A549 (cell line): Measurements from ENCODE around the gene SPINT1. TPM values are rescaled to one million over a fixed set of nuclear protein-coding genes. Genes with fewer than 3 reads are reported as not detected.

ENCODE experiments used
- ATAC-seq, 2 experiments: fragments of 200-7000 bp in 1 of 2; fragments of >200 bp in 1 of 2; cut with Nextera tagmentation in 1 of 2; cut with Tn5 transposase in 1 of 2; 3 replicates each; pipeline versions ENCODE4 v1.8.0 to v1.9.1; 2018 to 2020; ENCODE audit warnings: mild to moderate bottlenecking in 1 of 2, moderate library complexity in 1 of 2
- CTCF ChIA-PET: fragments of 300-600 bp; sonication (Branson Sonifier 250); formaldehyde crosslinking; extraction: SDS; loops from one replicate; lab custom pipeline; 2021; ENCODE audit warnings: antibody characterized with exemption, inconsistent platforms; lab: Yijun Ruan, JAX
- POLR2A ChIA-PET: fragments of 350-600 bp; formaldehyde crosslinking; extraction: SDS; loops from one replicate; lab custom pipeline; 2021; ENCODE audit warnings: antibody characterized with exemption, inconsistent platforms; lab: Yijun Ruan, JAX
- DNase-seq, 2 experiments: peaks; one replicate each; pipeline versions ENCODE4 v3.0.0 to v3.0.0-alpha.2; 2011 to 2016; ENCODE audit warnings: low read depth in 1 of 2, low spot score in 1 of 2
- FAIRE-seq: peaks from 2 replicates; lab custom pipeline; 2011; peaks lifted over from hg19 to GRCh38; lab: Jason Lieb, UNC
- H3K27ac ChIP-seq, 2 experiments: fragments of >200 bp; sonication (Bioruptor Twin); formaldehyde crosslinking; 3 replicates each; pipeline ENCODE4 v1.5.1; 2016 to 2017
- H3K4me1 ChIP-seq: fragments of >200 bp; sonication (Bioruptor Twin); formaldehyde crosslinking; 3 replicates; pipeline ENCODE4 v1.6.1; 2016
- H3K4me2 ChIP-seq: fragments of >200 bp; sonication (Bioruptor Twin); formaldehyde crosslinking; 3 replicates; pipeline ENCODE4 v1.6.1; 2016
- H3K4me3 ChIP-seq: fragments of >200 bp; sonication (Bioruptor Twin); formaldehyde crosslinking; 3 replicates; pipeline ENCODE4 v1.5.1; 2016
- H3K9me3 ChIP-seq: fragments of >200 bp; sonication (Bioruptor Twin); formaldehyde crosslinking; 3 replicates; pipeline ENCODE4 v1.6.1; 2016
- BCL3 ChIP-seq: fragments of >200 bp; sonication (Bioruptor Twin); formaldehyde crosslinking; IDR thresholded peaks from 3 replicates; pipeline ENCODE4 v1.6.1; 2016
- BHLHE40 ChIP-seq: IDR thresholded peaks from 2 replicates; pipeline ENCODE4 v1.6.1; 2012; ENCODE audit warnings: low read depth, low read length, inconsistent platforms
- CBX2 ChIP-seq: fragments of 200-600 bp; sonication (generic); IDR thresholded peaks from 2 replicates; pipeline ENCODE4 v1.6.1; 2016; ENCODE audit warnings: low read depth, mild to moderate bottlenecking, borderline replicate concordance
- ELK1 ChIP-seq: fragments of 150-350 bp; IDR thresholded peaks from 2 replicates; pipeline ENCODE4 v1.6.1; 2014; ENCODE audit warnings: low read depth, mild to moderate bottlenecking, low read length
- FOSB ChIP-seq: fragments of 250-450 bp; sonication (Bioruptor Pico); IDR thresholded peaks from 2 replicates; pipeline ENCODE4 v1.5.0; 2020; ENCODE audit warnings: mild to moderate bottlenecking, moderate library complexity
- HES2 ChIP-seq: fragments of >200 bp; sonication (Bioruptor Twin); formaldehyde crosslinking; IDR thresholded peaks from 2 replicates; pipeline ENCODE4 v1.6.1; 2016
- HEYL ChIP-seq: fragments of 250-450 bp; sonication (Bioruptor Pico); IDR thresholded peaks from 2 replicates; pipeline ENCODE4 v1.8.0; 2021; ENCODE audit warnings: mild to moderate bottlenecking, moderate library complexity
- HOXA7 ChIP-seq: fragments of 250-450 bp; sonication (Bioruptor Pico); IDR thresholded peaks from 2 replicates; pipeline ENCODE4 v1.5.0; 2020; ENCODE audit warnings: mild to moderate bottlenecking, moderate library complexity
- HOXB13 ChIP-seq: fragments of 250-450 bp; sonication (Bioruptor Pico); IDR thresholded peaks from 2 replicates; pipeline ENCODE4 v1.5.0; 2020; ENCODE audit warnings: low read depth, mild to moderate bottlenecking, moderate library complexity
- KDM5A ChIP-seq: fragments of 200-600 bp; sonication (generic); IDR thresholded peaks from 2 replicates; pipeline ENCODE4 v1.6.1; 2016; ENCODE audit warnings: antibody characterized with exemption, mild to moderate bottlenecking
- MAX ChIP-seq: IDR thresholded peaks from 2 replicates; pipeline ENCODE4 v1.6.1; 2012
- MAZ ChIP-seq: fragments of 150-350 bp; IDR thresholded peaks from 2 replicates; pipeline ENCODE4 v1.6.1; 2014; ENCODE audit warnings: antibody characterized with exemption, low read depth, low read length, borderline replicate concordance
- MYC ChIP-seq: IDR thresholded peaks from 2 replicates; pipeline ENCODE4 v1.6.1; 2012; ENCODE audit warnings: mild to moderate bottlenecking, inconsistent platforms, low read length, improper control_type of control experiment, borderline replicate concordance
- NPAS2 ChIP-seq: fragments of 250-450 bp; sonication (Bioruptor Pico); IDR thresholded peaks from 2 replicates; pipeline ENCODE4 v1.8.0; 2022; ENCODE audit warnings: mild to moderate bottlenecking, moderate library complexity, borderline replicate concordance
- REST ChIP-seq: fragments of 200-600 bp; sonication (generic); IDR thresholded peaks from 2 replicates; pipeline ENCODE4 v1.6.1; 2016; ENCODE audit warnings: antibody characterized with exemption, mild to moderate bottlenecking, moderate library complexity
- RFX5 ChIP-seq: fragments of 450-650 bp; IDR thresholded peaks from 2 replicates; pipeline ENCODE4 v1.7.1; 2014; ENCODE audit warnings: antibody characterized with exemption, mild to moderate bottlenecking, moderate library complexity
- RNF2 ChIP-seq: fragments of 200-600 bp; sonication (generic); IDR thresholded peaks from 2 replicates; pipeline ENCODE4 v1.6.1; 2016; ENCODE audit warnings: low read depth, mild to moderate bottlenecking, antibody characterized with exemption, moderate library complexity, borderline replicate concordance
- SREBF2 ChIP-seq: fragments of 450-650 bp; IDR thresholded peaks from 2 replicates; pipeline ENCODE4 v1.6.1; 2014; ENCODE audit warnings: mild to moderate bottlenecking, moderate library complexity
- TFCP2L1 ChIP-seq: fragments of 250-450 bp; sonication (Bioruptor Pico); IDR thresholded peaks from 2 replicates; pipeline ENCODE4 v1.5.0; 2021; ENCODE audit warnings: mild to moderate bottlenecking
- TP53 ChIP-seq: fragments of 250-450 bp; sonication (Bioruptor Pico); IDR thresholded peaks from 2 replicates; pipeline ENCODE4 v1.5.0; 2021; ENCODE audit warnings: mild to moderate bottlenecking, moderate library complexity
- ZNF302 ChIP-seq: fragments of 250-450 bp; sonication (Bioruptor Pico); IDR thresholded peaks from 2 replicates; pipeline ENCODE4 v1.9.0; 2021; ENCODE audit warnings: inconsistent platforms, mild to moderate bottlenecking, moderate library complexity
- WGBS: methylation state at CpG from one replicate; pipeline ENCODE4 v1.1.6; 2017; ENCODE audit errors: missing lambda C conversion rate; 5-methylcytosine and 5-hydroxymethylcytosine counted together
- polyA plus RNA-seq, 4 experiments: library from polyadenylated mRNA; depleted of rRNA in 3 of 4; stranded (reverse); fragments of >200 nt; fragmentation: RNase III in 1 of 4; extraction: RNeasy Plus Mini Kit Qiagen cat#74134 plus additional on column Dnase treatment in 1 of 4; gene quantifications; 2 replicates in 3 of 4; 3 replicates in 1 of 4; pipeline ENCODE4 v1.2.3, GENCODE V29; 2011 to 2017

SPINT1 gene
- polyA plus RNA-seq, 2 of the 4 experiments (the other 2 are of a cell fraction), result 0.79 to 0.80 TPM

- no peak for ATAC-seq
- Histone ChIP-seq H3K27ac (peak overlapping the region in 1 of 2 experiments; percentile 40; a peak in 2 of 6 replicates), H3K9me3 (no peaks in the 10 kb centered on the region), H3K4me2 (peak overlapping the region; percentile 35; the same call in 1 of the 3 replicates), H3K4me1 (peaks cover 17% of the 10 kb centered on the region)
- ChIA-PET CTCF (interaction anchor here (0.8 kb wide), 1 partner anchor 21 kb away, joined by 3 read pairs; no protein-coding TSS in a partner anchor), POLR2A (no interaction called here)
- TF ChIP-seq REST, result no peak
- TF ChIP-seq MAX, result no peak
- TF ChIP-seq HOXB13 (CRISPR knock-in tag), result no peak
- TF ChIP-seq HES2, result no peak
- TF ChIP-seq, all 56 proteins: peak for 0
- FAIRE-seq (no peak), DNase-seq (no peak)
- H3K4me3 ChIP-seq, result no peak overlapping the region
- WGBS, result 92% methylated on average over 1 of the region's 1 CpG
Measured at GRCh38 chr15:40836020-40836419, 7.8 kb upstream of the SPINT1 start.

- Histone ChIP-seq H3K9me3 (no peaks in the 10 kb centered on the region), H3K27ac (no peak overlapping the region), H3K4me3 (no peak overlapping the region), H3K4me1 (peaks cover 17% of the 10 kb centered on the region)
- ChIA-PET POLR2A (no interaction called here), CTCF (interaction anchor here (1.2 to 4.2 kb wide), 2 partner anchors 8 to 19 kb away, joined by 3 to 44 read pairs; no protein-coding TSS in a partner anchor)
- ATAC-seq (no peak), DNase-seq (no peak), FAIRE-seq (no peak)
- WGBS, result 80% methylated on average over 5 of the region's 5 CpGs
- TF ChIP-seq TP53 (CRISPR knock-in tag) (no peak), FOSB (CRISPR knock-in tag) (no peak), ZNF302 (CRISPR knock-in tag) (no peak), RNF2 (no peak), HEYL (CRISPR knock-in tag) (no peak), HOXA7 (CRISPR knock-in tag) (no peak)
- TF ChIP-seq, all 56 proteins: peak for 0
- H3K4me2 ChIP-seq, result no peak overlapping the region
Measured at GRCh38 chr15:40838756-40839155, 5.1 kb upstream of the SPINT1 start.

- Histone ChIP-seq H3K4me2 (no peak overlapping the region), H3K4me1 (peaks cover 12% of the 10 kb centered on the region), H3K27ac (no peak overlapping the region), H3K4me3 (no peak overlapping the region)
- DNase-seq (no peak), ATAC-seq (no peak), FAIRE-seq (no peak)
- CTCF ChIA-PET, result interaction anchor here (1.2 to 4.2 kb wide), 2 partner anchors 16 to 50 kb away, joined by 4 to 44 read pairs; no protein-coding TSS in a partner anchor
- 35% methylated on average over 2 of the region's 2 CpGs for WGBS
- POLR2A ChIA-PET, result no interaction called here
- TF ChIP-seq BCL3, result no peak
- TF ChIP-seq, all 56 proteins: peak for 0
- no peaks in the 10 kb centered on the region for H3K9me3 ChIP-seq
Measured at GRCh38 chr15:40841741-40842140, 2.1 kb upstream of the SPINT1 start.

- CTCF ChIA-PET, result interaction anchor here (0.9 to 8.2 kb wide), 4 partner anchors 9 to 51 kb away, joined by 3 to 82 read pairs (median 6); partner anchors contain the start of gene VPS18
- TF ChIP-seq FOSB (CRISPR knock-in tag), result no peak
- no peak for TF ChIP-seq MAZ
- TF ChIP-seq CBX2, result no peak
- no peak for TF ChIP-seq KDM5A
- TF ChIP-seq HOXA7 (CRISPR knock-in tag), result no peak
- no peak for TF ChIP-seq ELK1
- TF ChIP-seq TFCP2L1, result no peak
- TF ChIP-seq MYC, result no peak
- TF ChIP-seq RFX5, result no peak
- TF ChIP-seq BHLHE40, result no peak
- TF ChIP-seq NPAS2 (CRISPR knock-in tag), result no peak
- TF ChIP-seq SREBF2, result no peak
- TF ChIP-seq HEYL (CRISPR knock-in tag), result no peak
- 84% methylated on average over 15 of the region's 34 CpGs for WGBS
- peak overlapping the region in 1 of 2 experiments; percentile 80; a peak in 3 of 6 replicates for H3K27ac ChIP-seq
- POLR2A ChIA-PET, result no interaction called here
- peak overlapping the region; percentile 54 for H3K4me3 ChIP-seq
- H3K4me2 ChIP-seq, result peak overlapping the region; percentile 92
- DNase-seq (no peak), ATAC-seq (no peak), FAIRE-seq (no peak)
- no peaks in the 10 kb centered on the region for H3K9me3 ChIP-seq
- H3K4me1 ChIP-seq, result peaks cover 23% of the 10 kb centered on the region
Measured at GRCh38 chr15:40843261-40843884, 475 bp upstream of the SPINT1 start.
